ENCODE results near the gene USP35.

Gene USP35

DNA sequence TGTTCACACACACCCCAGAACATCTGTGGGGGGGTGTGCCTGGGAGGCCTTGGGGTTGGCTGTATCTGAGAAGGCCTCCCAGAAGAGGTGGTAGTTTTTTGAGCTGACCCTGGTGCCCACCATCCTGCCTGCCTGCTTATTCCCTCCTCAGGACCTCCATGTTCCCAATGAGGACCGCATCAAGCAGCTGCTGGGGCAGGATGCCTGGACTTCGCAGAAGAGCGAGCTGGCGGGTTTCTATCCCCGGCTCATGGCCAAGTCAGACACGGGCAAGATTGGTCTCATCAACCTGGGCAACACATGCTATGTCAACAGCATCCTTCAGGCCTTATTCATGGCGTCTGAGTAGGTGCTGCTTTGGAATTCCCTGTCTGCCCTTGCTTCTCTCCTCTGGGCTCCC is 17.0 kb downstream of the USP35 start:
- H3K4me3 ChIP-seq (ENCODE audit: low read length in 2 of 2) = no peak overlapping the region
- H2AK5ac ChIP-seq (ENCODE audit: low read depth, low read length) = no peak overlapping the region
- H2BK120ac ChIP-seq (ENCODE audit: low read depth, low read length) = no peak overlapping the region
- no peak for DNase-seq (ENCODE audit: low spot score)
- H2BK5ac ChIP-seq (ENCODE audit: low read length) = no peak overlapping the region
- no peaks in the 10 kb centered on the region for H3K27me3 ChIP-seq (ENCODE audit: control insufficient read depth in 3 of 3, insufficient read depth in 3 of 3, low read depth in 1 of 3, low read length in 3 of 3)
- H4K91ac ChIP-seq (ENCODE audit: low read depth, low read length, poor library complexity) = no peak overlapping the region
- H4K8ac ChIP-seq (ENCODE audit: low read depth, low read length) = no peak overlapping the region
- no peak overlapping the region for H2BK15ac ChIP-seq (ENCODE audit: low read length)
- H3K9ac ChIP-seq (ENCODE audit: low read depth, low read length, poor library complexity) = no peak overlapping the region
- no peaks in the 10 kb centered on the region for H3K79me1 ChIP-seq (ENCODE audit: low read depth, low read length)
- WGBS, 2 donors (ENCODE audit: extremely low coverage in 2 of 2, insufficient read length in 2 of 2, insufficient replicate concordance in 1 of 2) = no CpG with 5 or more reads among the region's 7 CpGs
- H3K36me3 ChIP-seq (replicated peaks in 1 of 2; ENCODE audit: control insufficient read depth in 2 of 2, insufficient read depth in 2 of 2, low read length in 2 of 2) = peaks cover 7 to 37% of the 10 kb centered on the region in 2 donors
- no peak overlapping the region for H3K27ac ChIP-seq (replicated peaks; ENCODE audit: low read length)
- H2BK12ac ChIP-seq (ENCODE audit: low read length) = no peak overlapping the region
- no peak overlapping the region for H3K14ac ChIP-seq (ENCODE audit: low read length)
- no peak overlapping the region for H2AFZ ChIP-seq (ENCODE audit: low read length)
- H3K9me3 ChIP-seq (replicated peaks in 1 of 2; ENCODE audit: control insufficient read depth in 2 of 2, insufficient read depth in 1 of 2, low read depth in 1 of 2, low read length in 2 of 2) = no peaks in the 10 kb centered on the region
- H3K23ac ChIP-seq (ENCODE audit: low read depth, low read length, poor library complexity) = no peak overlapping the region
- no peaks in the 10 kb centered on the region for H3K4me1 ChIP-seq (ENCODE audit: control insufficient read depth in 2 of 2, insufficient read depth in 1 of 2, low read depth in 1 of 2, low read length in 2 of 2)
- no peak overlapping the region for H3K18ac ChIP-seq (ENCODE audit: low read length)
- H3K4me2 ChIP-seq (ENCODE audit: insufficient read depth, low read length, poor library complexity, severe bottlenecking) = no peak overlapping the region
- H3K4ac ChIP-seq (ENCODE audit: low read length) = no peak overlapping the region

DNA sequence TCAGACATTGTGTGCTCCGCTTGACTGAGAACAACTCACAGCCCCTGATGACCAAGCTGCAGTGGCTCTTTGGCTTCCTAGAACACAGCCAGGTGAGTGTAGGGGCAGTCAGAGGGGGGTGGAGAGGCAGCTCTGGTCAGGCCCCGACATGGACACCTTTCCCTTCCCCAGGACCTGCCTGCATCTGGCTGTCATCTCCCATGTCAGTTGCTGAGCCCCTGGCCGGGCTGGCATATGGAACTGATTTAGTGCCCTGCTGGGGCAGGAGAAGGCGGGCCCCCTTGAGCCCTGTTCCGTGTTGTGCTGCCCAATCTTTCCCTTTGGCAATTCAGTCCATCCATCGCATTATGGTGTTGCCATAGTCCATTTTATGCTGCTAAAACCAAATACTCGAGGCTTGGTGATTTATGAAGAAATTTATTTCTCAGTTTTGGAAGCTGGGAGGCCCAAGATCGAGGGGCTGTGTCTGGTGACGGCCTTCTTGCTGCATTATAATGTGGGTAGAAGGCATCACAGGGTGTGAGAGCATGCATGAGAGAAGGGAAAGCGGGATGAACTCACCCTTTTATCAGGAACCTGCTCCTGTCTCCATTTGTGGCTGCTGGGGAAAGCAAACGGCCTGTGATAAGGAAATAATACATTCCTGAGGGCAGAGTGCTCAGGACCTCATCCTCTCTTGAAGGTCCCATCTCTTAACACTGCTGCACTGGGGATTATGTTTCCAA is 19.0 kb downstream of the USP35 start:
- Histone ChIP-seq H3K9ac (ENCODE audit: low read depth, low read length, poor library complexity) (no peak overlapping the region), H3K36me3 (replicated peaks in 1 of 2; ENCODE audit: control insufficient read depth in 2 of 2, insufficient read depth in 2 of 2, low read length in 2 of 2) (peaks cover 7 to 39% of the 10 kb centered on the region in 2 donors), H2BK15ac (ENCODE audit: low read length) (no peak overlapping the region), H4K8ac (ENCODE audit: low read depth, low read length) (no peak overlapping the region), H3K4me2 (ENCODE audit: insufficient read depth, low read length, poor library complexity, severe bottlenecking) (no peak overlapping the region), H3K23ac (ENCODE audit: low read depth, low read length, poor library complexity) (no peak overlapping the region), H3K14ac (ENCODE audit: low read length) (peak overlapping the region; percentile 4), H2BK5ac (ENCODE audit: low read length) (no peak overlapping the region), H2BK12ac (ENCODE audit: low read length) (no peak overlapping the region), H2AK5ac (ENCODE audit: low read depth, low read length) (no peak overlapping the region), H3K4me3 (ENCODE audit: low read length in 2 of 2) (no peak overlapping the region), H3K79me1 (ENCODE audit: low read depth, low read length) (no peaks in the 10 kb centered on the region), H3K27me3 (ENCODE audit: control insufficient read depth in 3 of 3, insufficient read depth in 3 of 3, low read depth in 1 of 3, low read length in 3 of 3) (no peaks in the 10 kb centered on the region), H4K91ac (ENCODE audit: low read depth, low read length, poor library complexity) (no peak overlapping the region), H3K4ac (ENCODE audit: low read length) (no peak overlapping the region), H3K18ac (ENCODE audit: low read length) (no peak overlapping the region), H2BK120ac (ENCODE audit: low read depth, low read length) (no peak overlapping the region), H3K27ac (replicated peaks; ENCODE audit: low read length) (no peak overlapping the region), H3K9me3 (replicated peaks in 1 of 2; ENCODE audit: control insufficient read depth in 2 of 2, insufficient read depth in 1 of 2, low read depth in 1 of 2, low read length in 2 of 2) (peaks cover 0 to 10% of the 10 kb centered on the region in 2 donors), H3K4me1 (ENCODE audit: control insufficient read depth in 2 of 2, insufficient read depth in 1 of 2, low read depth in 1 of 2, low read length in 2 of 2) (no peaks in the 10 kb centered on the region), H2AFZ (ENCODE audit: low read length) (no peak overlapping the region)
- no peak for DNase-seq (ENCODE audit: low spot score)
- WGBS, 2 donors (ENCODE audit: extremely low coverage in 2 of 2, insufficient read length in 2 of 2, insufficient replicate concordance in 1 of 2) = no CpG with 5 or more reads among the region's 11 CpGs

DNA sequence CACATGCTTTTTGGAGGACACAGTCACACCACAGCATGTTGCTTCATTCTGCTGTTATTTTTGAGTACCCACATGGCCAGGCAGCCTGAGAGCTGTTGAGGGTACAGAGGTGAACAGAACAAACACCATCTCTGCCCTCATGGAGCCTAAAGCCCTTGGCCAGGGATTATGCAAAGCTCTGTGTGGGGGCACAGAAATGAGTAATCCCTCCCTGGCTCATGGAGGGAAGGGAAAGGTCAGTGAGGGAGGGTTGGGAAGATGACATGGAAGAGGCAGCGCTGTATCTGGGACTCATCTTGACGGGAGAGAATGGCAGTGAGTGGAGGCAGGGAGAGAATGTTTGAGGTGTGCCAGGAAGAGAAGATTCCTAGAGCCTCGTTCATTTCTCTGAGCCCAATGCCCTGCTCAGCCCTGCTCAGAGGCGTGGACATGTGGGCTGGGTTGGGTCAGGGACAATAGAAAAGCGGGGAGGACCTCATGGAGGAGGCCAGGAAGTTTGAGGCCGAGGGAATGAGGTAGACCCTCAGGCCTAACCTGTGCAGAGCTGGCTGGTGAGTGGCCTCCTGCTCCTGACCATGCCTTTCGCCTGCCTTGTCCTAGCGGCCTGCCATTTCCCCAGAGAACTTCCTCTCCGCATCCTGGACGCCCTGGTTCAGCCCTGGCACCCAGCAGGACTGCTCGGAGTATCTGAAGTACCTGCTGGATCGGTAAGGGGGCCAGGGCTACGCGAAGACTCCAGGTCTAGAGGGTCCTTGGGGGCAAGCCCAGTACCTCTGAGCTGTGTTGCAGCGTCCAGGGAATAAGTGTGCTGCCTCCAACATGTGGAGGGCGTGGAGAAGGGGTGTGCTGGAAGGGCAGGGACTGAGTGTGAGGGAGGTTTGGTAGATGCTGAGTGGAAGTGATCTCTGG is 19.8 kb downstream of the USP35 start:
- H3K4ac ChIP-seq (ENCODE audit: low read length) = no peak overlapping the region
- peak overlapping the region; percentile 56 for H3K23ac ChIP-seq (ENCODE audit: low read depth, low read length, poor library complexity)
- H4K8ac ChIP-seq (ENCODE audit: low read depth, low read length) = no peak overlapping the region
- no CpG with 5 or more reads among the region's 16 CpGs for WGBS, 2 donors (ENCODE audit: extremely low coverage in 2 of 2, insufficient read length in 2 of 2, insufficient replicate concordance in 1 of 2)
- H3K4me3 ChIP-seq (ENCODE audit: low read length in 2 of 2) = no peak overlapping the region
- no peak overlapping the region for H2AFZ ChIP-seq (ENCODE audit: low read length)
- peak overlapping the region; percentile 6 for H2BK15ac ChIP-seq (ENCODE audit: low read length)
- H4K91ac ChIP-seq (ENCODE audit: low read depth, low read length, poor library complexity) = no peak overlapping the region
- H3K27ac ChIP-seq (replicated peaks; ENCODE audit: low read length) = no peak overlapping the region
- peak overlapping the region; percentile 10 for H3K9ac ChIP-seq (ENCODE audit: low read depth, low read length, poor library complexity)
- no peak overlapping the region for H3K14ac ChIP-seq (ENCODE audit: low read length)
- peak overlapping the region; percentile 17 for H2BK5ac ChIP-seq (ENCODE audit: low read length)
- peak overlapping the region; percentile 22 for H3K18ac ChIP-seq (ENCODE audit: low read length)
- no peaks in the 10 kb centered on the region for H3K79me1 ChIP-seq (ENCODE audit: low read depth, low read length)
- H3K9me3 ChIP-seq (replicated peaks in 1 of 2; ENCODE audit: control insufficient read depth in 2 of 2, insufficient read depth in 1 of 2, low read depth in 1 of 2, low read length in 2 of 2) = peaks cover 3 to 10% of the 10 kb centered on the region in 2 donors
- H3K4me1 ChIP-seq (ENCODE audit: control insufficient read depth in 2 of 2, insufficient read depth in 1 of 2, low read depth in 1 of 2, low read length in 2 of 2) = no peaks in the 10 kb centered on the region
- H2BK12ac ChIP-seq (ENCODE audit: low read length) = no peak overlapping the region
- H3K4me2 ChIP-seq (ENCODE audit: insufficient read depth, low read length, poor library complexity, severe bottlenecking) = no peak overlapping the region
- DNase-seq (ENCODE audit: low spot score) = no peak
- H3K36me3 ChIP-seq (replicated peaks in 1 of 2; ENCODE audit: control insufficient read depth in 2 of 2, insufficient read depth in 2 of 2, low read length in 2 of 2) = peaks cover 7 to 44% of the 10 kb centered on the region in 2 donors
- no peaks in the 10 kb centered on the region for H3K27me3 ChIP-seq (ENCODE audit: control insufficient read depth in 3 of 3, insufficient read depth in 3 of 3, low read depth in 1 of 3, low read length in 3 of 3)
- H2BK120ac ChIP-seq (ENCODE audit: low read depth, low read length) = no peak overlapping the region
- H2AK5ac ChIP-seq (ENCODE audit: low read depth, low read length) = no peak overlapping the region

DNA sequence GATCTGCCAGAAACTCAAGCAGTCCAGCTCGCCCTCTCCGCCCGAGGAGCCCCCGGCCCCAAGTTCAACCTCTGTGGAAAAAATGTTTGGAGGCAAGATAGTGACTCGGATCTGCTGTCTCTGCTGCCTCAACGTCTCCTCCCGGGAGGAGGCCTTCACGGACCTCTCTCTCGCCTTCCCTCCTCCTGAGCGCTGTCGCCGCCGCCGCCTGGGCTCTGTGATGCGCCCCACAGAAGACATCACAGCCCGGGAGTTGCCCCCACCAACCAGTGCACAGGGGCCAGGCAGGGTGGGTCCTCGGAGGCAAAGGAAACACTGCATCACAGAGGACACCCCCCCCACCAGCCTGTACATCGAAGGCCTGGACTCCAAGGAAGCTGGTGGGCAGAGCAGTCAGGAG is 20.8 kb downstream of the USP35 start:
- Histone ChIP-seq H3K23ac (ENCODE audit: low read depth, low read length, poor library complexity) (no peak overlapping the region), H3K4me3 (ENCODE audit: low read length in 2 of 2) (no peak overlapping the region), H3K4ac (ENCODE audit: low read length) (no peak overlapping the region), H4K8ac (ENCODE audit: low read depth, low read length) (no peak overlapping the region), H2BK5ac (ENCODE audit: low read length) (peak overlapping the region; percentile 17), H3K27me3 (ENCODE audit: control insufficient read depth in 3 of 3, insufficient read depth in 3 of 3, low read depth in 1 of 3, low read length in 3 of 3) (no peaks in the 10 kb centered on the region), H4K91ac (ENCODE audit: low read depth, low read length, poor library complexity) (no peak overlapping the region), H3K18ac (ENCODE audit: low read length) (no peak overlapping the region), H3K9me3 (replicated peaks in 1 of 2; ENCODE audit: control insufficient read depth in 2 of 2, insufficient read depth in 1 of 2, low read depth in 1 of 2, low read length in 2 of 2) (peaks cover 3 to 10% of the 10 kb centered on the region in 2 donors), H3K79me1 (ENCODE audit: low read depth, low read length) (no peaks in the 10 kb centered on the region), H3K36me3 (replicated peaks in 1 of 2; ENCODE audit: control insufficient read depth in 2 of 2, insufficient read depth in 2 of 2, low read length in 2 of 2) (peaks cover 8 to 52% of the 10 kb centered on the region in 2 donors), H2AFZ (ENCODE audit: low read length) (no peak overlapping the region), H2AK5ac (ENCODE audit: low read depth, low read length) (no peak overlapping the region), H3K9ac (ENCODE audit: low read depth, low read length, poor library complexity) (peak overlapping the region; percentile 13), H2BK15ac (ENCODE audit: low read length) (no peak overlapping the region), H2BK12ac (ENCODE audit: low read length) (no peak overlapping the region), H3K27ac (replicated peaks; ENCODE audit: low read length) (no peak overlapping the region), H3K4me1 (ENCODE audit: control insufficient read depth in 2 of 2, insufficient read depth in 1 of 2, low read depth in 1 of 2, low read length in 2 of 2) (peaks cover 0 to 4% of the 10 kb centered on the region in 2 donors), H3K4me2 (ENCODE audit: insufficient read depth, low read length, poor library complexity, severe bottlenecking) (no peak overlapping the region), H3K14ac (ENCODE audit: low read length) (no peak overlapping the region), H2BK120ac (ENCODE audit: low read depth, low read length) (no peak overlapping the region)
- no CpG with 5 or more reads among the region's 18 CpGs for WGBS, 2 donors (ENCODE audit: extremely low coverage in 2 of 2, insufficient read length in 2 of 2, insufficient replicate concordance in 1 of 2)
- no peak for DNase-seq (ENCODE audit: low spot score)
